Astrocyte (in vitro differentiated cells and primary cell): ENCODE data around the gene HVCN1. TPM values are rescaled to one million over a fixed set of nuclear protein-coding genes. Genes with fewer than 3 reads are reported as not detected.
"Not testable (repeated sequence)": the region's sequence is repeated elsewhere in the genome, so short reads cannot be mapped to it uniquely, and the experiment has no call there.

Experiments used
- DNase-seq: peaks from one replicate; pipeline ENCODE4 v3.0.0-alpha.2; 2010; ENCODE audit warnings: low read depth
- FAIRE-seq: peaks from 2 replicates; lab custom pipeline; 2011; peaks lifted over from hg19 to GRCh38; lab: Jason Lieb, UNC
- H2AFZ ChIP-seq: 2 replicates; pipeline ENCODE4 v1.6.0; 2012; ENCODE audit warnings: low read depth, low read length, inconsistent platforms
- H3K27ac ChIP-seq: 2 replicates; pipeline ENCODE4 v1.5.1; 2011; ENCODE audit warnings: low read depth, low read length, inconsistent platforms
- H3K27me3 ChIP-seq: 2 replicates; pipeline ENCODE4 v1.6.0; 2011; ENCODE audit warnings: low read length, inconsistent platforms; ENCODE audit not compliant: insufficient read depth
- H3K36me3 ChIP-seq: 2 replicates; pipeline ENCODE4 v1.5.1; 2011; ENCODE audit warnings: low read length, inconsistent platforms; ENCODE audit not compliant: insufficient read depth
- H3K4me1 ChIP-seq: 2 replicates; pipeline ENCODE4 v1.5.1; 2011; ENCODE audit warnings: low read length, inconsistent platforms; ENCODE audit not compliant: insufficient read depth
- H3K4me2 ChIP-seq: 2 replicates; pipeline ENCODE4 v1.6.0; 2012; ENCODE audit warnings: low read length, inconsistent platforms
- H3K4me3 ChIP-seq: 2 replicates; pipeline ENCODE4 v1.5.1; 2011; ENCODE audit warnings: low read depth, mild to moderate bottlenecking, low read length, inconsistent platforms; ENCODE audit not compliant: insufficient read depth
- H3K79me2 ChIP-seq: 2 replicates; pipeline ENCODE4 v1.6.0; 2012; ENCODE audit warnings: mild to moderate bottlenecking, low read length, inconsistent platforms; ENCODE audit not compliant: insufficient read depth
- H3K9ac ChIP-seq: 2 replicates; pipeline ENCODE4 v1.6.0; 2012; ENCODE audit warnings: mild to moderate bottlenecking, low read length, inconsistent platforms
- H3K9me3 ChIP-seq: 2 replicates; pipeline ENCODE4 v1.5.1; 2012; ENCODE audit warnings: low read depth, mild to moderate bottlenecking, low read length, inconsistent platforms; ENCODE audit not compliant: insufficient read depth
- H4K20me1 ChIP-seq: 2 replicates; pipeline ENCODE4 v1.6.0; 2012; ENCODE audit warnings: low read length, inconsistent platforms; ENCODE audit not compliant: insufficient read depth
- H3K27ac Mint-ChIP-seq: one replicate; pipeline ENCODE4 v1.8.0; 2021; ENCODE audit warnings: mild to moderate bottlenecking, mixed read lengths; ENCODE audit not compliant: unreplicated experiment
- H3K27me3 Mint-ChIP-seq: one replicate; pipeline ENCODE4 v1.8.0; 2021; ENCODE audit warnings: low read depth, mixed read lengths; ENCODE audit not compliant: unreplicated experiment
- H3K36me3 Mint-ChIP-seq: one replicate; pipeline ENCODE4 v1.8.0; 2021; ENCODE audit warnings: low read depth, mixed read lengths; ENCODE audit not compliant: unreplicated experiment
- H3K4me1 Mint-ChIP-seq: one replicate; pipeline ENCODE4 v1.8.0; 2021; ENCODE audit warnings: low read depth, mixed read lengths; ENCODE audit not compliant: unreplicated experiment
- H3K4me3 Mint-ChIP-seq: one replicate; pipeline ENCODE4 v1.8.0; 2021; ENCODE audit warnings: mild to moderate bottlenecking, moderate library complexity, mixed read lengths; ENCODE audit not compliant: unreplicated experiment
- H3K9me3 Mint-ChIP-seq: one replicate; pipeline ENCODE4 v1.8.0; 2021; ENCODE audit warnings: mild to moderate bottlenecking, mixed read lengths; ENCODE audit not compliant: unreplicated experiment
- EZH2 ChIP-seq: IDR thresholded peaks from 2 replicates; pipeline ENCODE4 v1.6.1; 2012; ENCODE audit warnings: mild to moderate bottlenecking, low read length, inconsistent platforms; ENCODE audit not compliant: insufficient read depth
- total RNA-seq: library from RNA; stranded (reverse); gene quantifications from 2 replicates; pipeline ENCODE4 v1.2.1, GENCODE V29; 2021
- TF ChIP-seq, protein P1 (sequence below): IDR thresholded peaks from 2 replicates; pipeline ENCODE4 v1.5.1; 2011; ENCODE audit warnings: low read depth, mild to moderate bottlenecking, inconsistent platforms, low read length, moderate library complexity; ENCODE audit not compliant: insufficient read depth

The HVCN1 gene
- total RNA-seq, 1 donor from 2014 or later, result 1.0 TPM

- Mint-ChIP-seq H3K36me3 (peaks cover 21% of the 10 kb centered on the region), H3K4me3 (no peak overlapping the region), H3K27me3 (no peaks in the 10 kb centered on the region), H3K4me1 (peaks cover 3% of the 10 kb centered on the region), H3K27ac (no peak overlapping the region), H3K9me3 (no peaks in the 10 kb centered on the region)
- H3K27ac ChIP-seq, result no peak overlapping the region
- H3K27me3 ChIP-seq, result no peaks in the 10 kb centered on the region
- H3K9ac ChIP-seq, result no peak overlapping the region
- H3K4me3 ChIP-seq, result no peak overlapping the region
- no peak overlapping the region for H2AFZ ChIP-seq
- FAIRE-seq (no peak), DNase-seq (no peak)
- H3K9me3 ChIP-seq, result no peaks in the 10 kb centered on the region
- H3K4me2 ChIP-seq, result no peak overlapping the region
- H3K79me2 ChIP-seq, result peaks cover 59% of the 10 kb centered on the region
- H4K20me1 ChIP-seq, result peaks cover 70% of the 10 kb centered on the region
- H3K36me3 ChIP-seq, result peaks cover 54% of the 10 kb centered on the region
- H3K4me1 ChIP-seq, result no peaks in the 10 kb centered on the region
- TF ChIP-seq, protein P1, sequence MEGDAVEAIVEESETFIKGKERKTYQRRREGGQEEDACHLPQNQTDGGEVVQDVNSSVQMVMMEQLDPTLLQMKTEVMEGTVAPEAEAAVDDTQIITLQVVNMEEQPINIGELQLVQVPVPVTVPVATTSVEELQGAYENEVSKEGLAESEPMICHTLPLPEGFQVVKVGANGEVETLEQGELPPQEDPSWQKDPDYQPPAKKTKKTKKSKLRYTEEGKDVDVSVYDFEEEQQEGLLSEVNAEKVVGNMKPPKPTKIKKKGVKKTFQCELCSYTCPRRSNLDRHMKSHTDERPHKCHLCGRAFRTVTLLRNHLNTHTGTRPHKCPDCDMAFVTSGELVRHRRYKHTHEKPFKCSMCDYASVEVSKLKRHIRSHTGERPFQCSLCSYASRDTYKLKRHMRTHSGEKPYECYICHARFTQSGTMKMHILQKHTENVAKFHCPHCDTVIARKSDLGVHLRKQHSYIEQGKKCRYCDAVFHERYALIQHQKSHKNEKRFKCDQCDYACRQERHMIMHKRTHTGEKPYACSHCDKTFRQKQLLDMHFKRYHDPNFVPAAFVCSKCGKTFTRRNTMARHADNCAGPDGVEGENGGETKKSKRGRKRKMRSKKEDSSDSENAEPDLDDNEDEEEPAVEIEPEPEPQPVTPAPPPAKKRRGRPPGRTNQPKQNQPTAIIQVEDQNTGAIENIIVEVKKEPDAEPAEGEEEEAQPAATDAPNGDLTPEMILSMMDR, result no peak
- TF ChIP-seq EZH2, result no peak
Observed at GRCh38 chr12:110726028-110726427, 37.1 kb upstream of the HVCN1 start.

- Histone ChIP-seq H3K9me3 (no peaks in the 10 kb centered on the region), H2AFZ (no peak overlapping the region), H4K20me1 (peaks cover 72% of the 10 kb centered on the region), H3K9ac (no peak overlapping the region), H3K36me3 (peaks cover 52% of the 10 kb centered on the region), H3K79me2 (peaks cover 51% of the 10 kb centered on the region), H3K27me3 (no peaks in the 10 kb centered on the region), H3K4me2 (no peak overlapping the region), H3K27ac (no peak overlapping the region), H3K4me1 (no peaks in the 10 kb centered on the region), H3K4me3 (no peak overlapping the region)
- Mint-ChIP-seq H3K9me3 (no peaks in the 10 kb centered on the region), H3K4me3 (no peak overlapping the region), H3K27me3 (no peaks in the 10 kb centered on the region), H3K27ac (no peak overlapping the region), H3K36me3 (peaks cover 21% of the 10 kb centered on the region), H3K4me1 (no peaks in the 10 kb centered on the region)
- no peak for FAIRE-seq
- DNase-seq, result no peak
- TF ChIP-seq, protein P1, result no peak
Observed at GRCh38 chr12:110725267-110725666, 36.4 kb upstream of the HVCN1 start.

DNA sequence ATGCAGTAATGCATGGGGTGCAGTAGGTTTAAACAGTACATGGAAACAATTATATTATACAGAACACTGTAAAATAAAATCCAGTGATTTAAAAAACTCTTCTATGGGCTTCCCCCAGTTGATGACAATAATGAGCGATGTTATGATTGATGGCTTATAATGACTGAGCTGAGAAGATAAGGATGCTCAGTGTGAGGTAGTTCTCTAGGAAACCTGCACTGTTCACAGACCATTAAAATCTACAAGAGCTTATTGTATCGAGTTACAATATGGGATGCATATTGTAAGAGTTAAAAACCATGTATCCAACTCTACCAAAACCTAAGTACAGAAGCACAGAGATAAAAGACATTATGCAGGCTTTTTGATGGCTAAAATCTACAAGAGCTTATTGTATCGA is 34.0 kb upstream of the HVCN1 start:
- not testable (repeated sequence) for H3K9ac ChIP-seq, H3K4me3 ChIP-seq, H3K9me3 ChIP-seq, H3K4me3 Mint-ChIP-seq, FAIRE-seq, H3K27me3 ChIP-seq, H3K4me2 ChIP-seq, H3K27ac ChIP-seq, H3K9me3 Mint-ChIP-seq, H2AFZ ChIP-seq, H3K27me3 Mint-ChIP-seq, H3K4me1 Mint-ChIP-seq, H3K4me1 ChIP-seq, H3K27ac Mint-ChIP-seq, DNase-seq
- peaks cover 68% of the 10 kb centered on the region for H4K20me1 ChIP-seq
- H3K36me3 ChIP-seq, result peaks cover 64% of the 10 kb centered on the region
- peaks cover 20% of the 10 kb centered on the region for H3K36me3 Mint-ChIP-seq
- H3K79me2 ChIP-seq, result peaks cover 33% of the 10 kb centered on the region
